NCI-H748 (cell line): ENCODE data around the gene KCTD2.
"Not testable (repeated sequence)": the region's sequence is repeated elsewhere in the genome, so short reads cannot be mapped to it uniquely, and the experiment has no call there.

Experiments
- DNase-seq: peaks from one replicate; lab custom pipeline; 2025; ENCODE audit not compliant: unreplicated experiment; lab: John Stamatoyannopoulos, UW

KCTD2 gene, protein sequence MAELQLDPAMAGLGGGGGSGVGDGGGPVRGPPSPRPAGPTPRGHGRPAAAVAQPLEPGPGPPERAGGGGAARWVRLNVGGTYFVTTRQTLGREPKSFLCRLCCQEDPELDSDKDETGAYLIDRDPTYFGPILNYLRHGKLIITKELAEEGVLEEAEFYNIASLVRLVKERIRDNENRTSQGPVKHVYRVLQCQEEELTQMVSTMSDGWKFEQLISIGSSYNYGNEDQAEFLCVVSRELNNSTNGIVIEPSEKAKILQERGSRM

DNA sequence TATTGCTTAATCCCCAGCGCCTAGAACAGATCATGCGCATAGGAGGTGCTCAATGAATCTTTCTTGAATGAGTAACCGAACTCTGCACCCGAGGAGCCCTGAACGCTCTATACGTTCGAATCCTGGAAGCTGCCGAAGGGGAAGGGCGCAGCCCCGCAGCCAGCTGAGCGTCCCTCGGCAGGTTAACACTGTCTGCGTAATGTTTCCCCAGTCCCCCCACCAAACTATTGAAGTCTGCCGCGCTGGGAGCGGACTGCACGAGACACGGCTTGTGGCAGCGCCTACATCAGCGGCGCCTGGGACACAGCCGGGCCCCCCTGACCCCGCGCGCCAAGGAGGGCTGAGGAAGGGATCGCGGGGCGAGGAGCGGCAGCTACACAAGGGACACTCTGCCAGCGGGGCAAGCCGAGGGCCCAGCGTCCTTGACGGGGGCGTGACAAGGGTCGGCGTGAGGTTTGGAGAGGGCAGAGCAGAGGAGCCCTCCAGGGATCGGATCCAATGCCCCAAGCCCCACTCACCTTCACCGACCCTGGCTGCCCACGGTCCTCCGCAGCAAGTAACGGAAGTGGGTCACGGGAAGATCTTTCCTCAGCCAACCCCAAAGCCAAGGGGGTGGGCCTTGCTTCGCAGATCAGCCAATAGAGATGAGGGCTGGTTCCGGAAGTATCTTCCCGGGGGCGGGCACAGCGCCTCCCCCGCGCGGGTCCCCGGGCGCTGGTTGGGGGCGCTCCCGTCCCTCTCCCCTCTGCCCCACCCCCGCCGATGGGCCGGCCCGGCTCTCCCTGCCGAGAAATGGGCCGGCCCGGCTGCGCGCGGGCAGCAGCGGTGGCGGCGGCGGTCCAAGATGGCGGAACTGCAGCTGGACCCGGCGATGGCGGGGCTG is at the start of gene KCTD2, which contains the start of gene ATP5PD:
Gene KCTD2 (plus strand): TSS at position 819 of the 883 bp plus-strand sequence. CDS start 26 bp downstream, at position 845.
Gene ATP5PD (minus strand): TSS at position 563 of the 883 bp plus-strand sequence. CDS start 4,319 bp downstream, outside the sequence.
- peak; percentile 94 for DNase-seq

DNA sequence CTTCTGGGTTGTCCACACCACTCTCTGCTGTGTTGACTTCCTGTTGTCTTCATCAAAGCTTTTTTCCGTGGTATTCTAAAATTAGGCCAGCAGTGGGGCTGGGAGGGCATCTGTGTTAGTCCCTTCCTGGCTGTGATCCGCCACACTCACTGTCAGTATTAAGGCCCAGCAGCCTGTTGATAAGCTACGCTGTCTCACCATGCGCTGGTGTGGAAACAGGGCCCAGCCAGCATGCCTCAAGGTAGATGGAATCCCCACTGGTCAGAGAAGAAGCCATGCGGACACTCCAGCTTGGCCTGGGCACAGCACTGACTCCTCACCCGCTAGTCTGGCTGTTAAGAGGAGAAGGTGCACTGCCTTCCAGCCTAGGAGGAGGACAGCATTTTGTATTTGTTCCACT is 48.2 kb upstream of the KCTD2 start:
- no peak for DNase-seq

DNA sequence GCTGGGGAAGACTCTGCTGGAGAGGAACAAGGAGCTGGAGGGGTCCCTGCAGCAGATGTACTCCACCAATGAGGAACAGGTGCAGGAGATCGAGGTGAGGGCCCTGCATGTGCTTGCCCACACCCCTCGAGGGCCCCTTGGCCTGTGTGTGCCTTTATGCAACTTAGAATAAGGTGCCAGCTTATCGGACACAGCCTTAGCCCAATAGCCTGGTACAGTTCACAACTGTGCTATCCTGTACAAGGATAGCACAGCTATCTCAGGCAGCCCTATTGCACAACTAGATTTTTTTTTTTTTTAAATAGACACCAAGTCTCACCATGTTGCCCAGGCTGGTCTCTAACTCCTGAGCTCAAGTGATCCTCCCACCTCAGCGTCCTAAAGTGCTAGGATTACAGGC is 47.5 kb upstream of the KCTD2 start:
- DNase-seq, result no peak

DNA sequence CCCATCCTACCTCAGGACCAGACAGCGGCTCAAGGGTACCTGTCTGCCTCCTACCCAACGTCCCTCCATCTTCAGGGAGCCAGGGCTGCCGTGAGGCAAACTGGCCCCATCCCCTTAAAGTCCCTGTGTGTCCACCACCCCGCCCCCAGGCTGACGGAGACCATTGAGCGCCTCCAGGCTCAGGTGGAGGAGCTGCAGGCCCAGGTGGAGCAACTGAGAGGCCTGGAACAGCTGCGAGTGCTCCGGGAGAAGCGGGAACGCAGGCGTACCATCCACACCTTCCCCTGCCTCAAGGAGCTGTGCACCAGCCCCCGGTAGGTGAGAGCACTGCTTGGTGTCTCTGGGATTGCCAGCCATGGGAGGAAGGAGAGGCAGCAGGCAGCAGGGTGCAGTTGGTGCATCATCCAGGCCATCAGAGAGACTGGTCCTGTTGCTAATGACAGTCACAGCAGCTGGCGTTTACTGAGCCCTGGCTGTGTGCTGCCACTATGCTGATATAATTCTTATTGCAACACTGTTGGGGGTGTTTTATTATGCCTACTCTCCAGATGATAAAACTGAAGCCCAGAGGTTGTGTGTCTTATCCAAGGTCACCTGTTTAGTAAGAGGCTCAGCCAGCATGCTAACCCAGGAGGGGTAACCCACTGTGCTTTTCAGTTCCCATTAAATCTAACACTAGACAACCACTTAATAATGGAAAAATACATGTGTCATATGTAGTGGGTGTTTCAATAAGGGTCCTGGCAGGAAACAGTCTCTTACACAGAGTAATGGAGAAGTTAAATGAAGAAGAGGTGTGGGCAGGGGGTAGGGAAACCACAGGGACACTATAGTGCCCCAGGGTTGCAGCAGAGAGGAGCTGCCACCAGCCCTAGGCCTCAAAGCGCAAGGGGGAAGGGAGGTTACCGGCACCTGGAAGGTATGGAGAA is 44.8 kb upstream of the KCTD2 start:
- no peak for DNase-seq

DNA sequence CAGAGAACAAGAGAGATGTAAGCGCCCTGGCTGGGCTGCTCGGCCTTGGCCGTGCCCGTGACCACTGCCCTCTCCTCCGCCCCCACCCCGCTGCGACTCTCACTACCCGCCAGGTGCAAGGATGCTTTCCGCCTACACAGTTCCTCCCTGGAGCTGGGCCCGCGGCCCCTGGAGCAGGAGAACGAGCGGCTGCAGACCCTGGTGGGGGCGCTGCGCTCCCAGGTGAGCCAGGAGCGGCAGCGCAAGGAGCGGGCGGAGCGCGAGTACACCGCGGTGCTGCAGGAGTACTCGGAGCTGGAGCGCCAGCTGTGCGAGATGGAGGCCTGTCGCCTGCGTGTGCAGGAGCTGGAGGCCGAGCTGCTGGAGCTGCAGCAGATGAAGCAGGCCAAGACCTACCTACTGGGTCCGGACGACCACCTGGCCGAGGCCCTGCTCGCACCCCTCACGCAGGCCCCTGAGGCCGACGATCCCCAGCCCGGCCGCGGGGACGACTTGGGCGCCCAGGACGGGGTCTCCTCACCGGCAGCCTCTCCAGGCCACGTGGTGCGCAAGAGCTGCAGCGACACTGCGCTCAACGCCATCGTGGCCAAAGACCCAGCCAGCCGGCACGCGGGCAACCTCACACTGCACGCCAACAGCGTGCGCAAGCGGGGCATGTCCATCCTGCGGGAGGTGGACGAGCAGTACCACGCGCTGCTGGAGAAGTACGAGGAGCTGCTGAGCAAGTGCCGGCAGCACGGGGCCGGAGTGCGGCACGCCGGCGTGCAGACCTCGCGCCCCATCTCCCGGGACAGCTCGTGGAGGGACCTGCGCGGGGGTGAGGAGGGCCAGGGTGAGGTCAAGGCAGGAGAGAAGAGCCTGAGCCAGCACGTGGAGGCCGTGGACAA is 43.7 kb upstream of the KCTD2 start:
- DNase-seq, result no peak

DNA sequence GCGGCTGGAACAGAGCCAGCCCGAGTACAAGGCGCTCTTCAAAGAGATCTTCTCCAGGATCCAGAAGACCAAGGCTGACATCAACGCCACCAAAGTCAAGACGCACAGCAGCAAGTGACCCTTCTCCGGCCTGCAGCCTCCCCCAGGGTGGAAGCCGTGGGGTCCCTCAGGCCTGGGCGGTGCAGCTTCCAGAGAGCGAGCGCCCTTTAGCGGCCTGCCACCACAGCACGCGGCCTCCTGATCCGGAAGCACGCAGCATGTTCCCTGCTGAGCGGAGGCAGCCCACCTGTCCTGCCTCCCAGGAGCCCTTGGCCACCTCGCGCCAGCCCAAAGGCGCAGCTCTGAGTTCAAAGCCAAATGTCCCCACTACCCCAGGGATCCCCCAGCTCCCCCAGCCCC is 43.1 kb upstream of the KCTD2 start:
- no peak for DNase-seq

DNA sequence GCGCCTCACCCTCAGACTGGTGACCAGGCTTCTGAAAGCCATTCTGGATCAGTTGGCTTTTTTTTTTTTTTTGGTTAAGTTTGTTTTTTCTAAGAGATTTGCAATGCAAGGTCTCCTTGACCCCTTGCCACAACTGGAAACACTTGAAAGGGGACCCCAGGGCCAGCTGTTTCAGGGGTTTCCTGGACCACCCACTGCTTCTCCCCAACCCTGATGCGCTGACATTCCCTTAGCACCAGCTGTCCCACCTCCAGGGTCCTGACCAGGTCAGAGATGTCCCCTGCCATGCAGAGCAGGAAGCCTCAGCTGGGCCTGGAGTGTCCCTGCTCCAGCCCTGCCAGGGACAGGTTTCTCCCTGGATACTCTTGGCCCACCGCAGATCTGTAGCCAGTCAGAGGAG is 42.7 kb upstream of the KCTD2 start:
- DNase-seq, result no peak

DNA sequence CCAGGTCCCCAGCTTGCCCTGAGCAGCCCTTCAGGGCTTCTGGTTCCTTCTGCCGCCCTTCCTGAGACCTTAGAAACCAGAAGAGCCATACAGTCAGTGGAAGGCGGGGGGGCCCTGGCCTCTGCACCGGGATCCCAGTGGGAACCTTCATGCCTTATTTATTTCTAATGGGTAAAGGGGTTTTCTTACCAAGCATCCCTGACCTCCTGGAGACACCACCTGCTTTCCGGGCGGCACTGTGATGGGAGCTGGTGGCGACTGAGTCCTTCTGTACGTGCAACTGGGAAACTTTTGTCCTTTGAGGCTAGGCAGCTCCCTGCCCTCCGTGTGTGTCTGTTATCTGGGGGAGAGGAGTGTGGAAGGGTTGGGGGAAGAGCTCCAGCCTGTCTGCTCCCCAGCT is 41.7 kb upstream of the KCTD2 start:
- DNase-seq, result no peak

DNA sequence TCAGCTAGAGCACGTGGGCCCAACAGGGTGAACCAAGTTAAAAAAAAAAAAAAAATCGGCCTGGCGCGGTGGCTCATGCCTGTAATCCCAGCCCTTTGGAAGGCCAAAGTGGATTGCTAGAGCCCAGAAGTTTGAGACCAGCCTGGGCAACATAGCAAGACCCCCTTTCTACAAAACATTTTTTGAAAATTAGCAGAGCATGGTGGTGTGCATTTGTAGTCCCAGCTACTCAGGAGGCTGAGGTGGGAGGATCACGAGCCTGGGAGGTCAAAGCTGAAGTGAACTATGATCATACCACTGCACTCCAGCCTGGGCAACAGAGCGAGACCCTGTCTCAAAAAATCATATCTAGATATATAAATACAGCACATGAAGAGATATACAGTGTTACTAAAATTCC is 40.9 kb upstream of the KCTD2 start:
- not testable (repeated sequence) for DNase-seq

DNA sequence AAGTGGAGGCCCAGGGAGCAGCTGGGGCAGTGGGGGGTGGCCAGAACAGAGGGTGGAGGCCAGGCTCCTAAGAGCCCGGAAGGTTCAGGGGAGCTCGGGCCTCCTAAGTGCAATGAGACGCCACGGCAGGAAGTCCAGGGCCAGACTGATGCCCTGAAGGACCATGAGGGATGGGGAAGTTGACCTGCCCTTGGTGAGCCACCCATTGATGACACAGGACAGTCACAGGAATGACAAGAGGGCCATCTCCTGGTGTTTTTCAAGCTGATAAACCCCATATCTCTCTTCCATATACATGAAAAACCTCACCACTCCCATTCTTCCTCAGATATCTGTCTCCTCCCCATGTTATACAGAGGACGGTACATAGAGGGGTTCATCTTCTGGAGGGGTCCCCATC is 40.4 kb upstream of the KCTD2 start:
- DNase-seq, result no peak

DNA sequence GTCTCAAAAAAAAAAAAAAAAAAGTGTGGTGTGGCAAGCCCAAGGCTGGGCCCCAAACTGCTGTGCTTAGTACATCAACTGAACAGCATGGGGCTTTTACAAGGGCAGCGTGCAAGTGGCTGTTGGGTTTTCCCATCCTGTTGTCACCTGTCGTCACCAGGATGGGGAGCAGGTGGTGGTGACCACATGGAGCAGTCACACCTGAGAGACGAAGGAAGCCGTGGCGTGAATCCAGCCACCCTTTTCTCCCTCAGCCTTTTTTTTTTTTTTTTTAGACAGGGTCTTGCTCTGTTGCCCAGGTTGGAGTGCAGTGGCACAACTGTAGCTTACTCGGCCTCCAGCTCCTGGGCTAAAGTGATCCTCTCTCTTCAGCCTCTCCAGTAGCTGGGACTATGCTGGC is 38.7 kb upstream of the KCTD2 start:
- DNase-seq, result no peak

DNA sequence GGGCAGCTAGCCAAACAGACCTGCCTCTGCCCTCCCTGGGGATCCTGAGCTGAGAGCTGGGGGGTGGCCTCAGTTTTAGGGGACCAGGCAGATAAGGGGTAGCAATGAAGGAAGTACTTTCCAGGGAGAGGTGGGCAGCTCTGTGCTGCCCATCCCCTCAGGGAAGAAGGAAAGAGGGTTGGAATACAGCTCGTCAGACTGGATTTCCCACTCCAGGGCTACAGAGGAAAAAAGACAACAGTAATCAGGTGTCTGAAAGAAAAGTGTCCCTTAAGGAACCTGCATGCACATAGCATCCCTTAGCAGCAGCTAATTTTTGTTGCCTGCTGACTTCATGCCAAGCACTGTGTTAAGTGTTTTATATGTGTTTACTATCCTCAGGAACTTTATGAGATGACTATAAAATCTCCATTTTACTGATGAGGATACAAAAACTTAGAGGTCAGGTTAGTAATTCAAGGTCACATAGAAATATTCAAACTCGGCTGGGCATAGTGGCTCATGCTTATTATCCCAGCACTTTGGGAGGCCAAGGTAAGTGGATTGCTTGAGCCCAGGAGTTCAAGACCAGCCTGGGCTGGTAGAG is 37.8 kb upstream of the KCTD2 start:
- no peak for DNase-seq

DNA sequence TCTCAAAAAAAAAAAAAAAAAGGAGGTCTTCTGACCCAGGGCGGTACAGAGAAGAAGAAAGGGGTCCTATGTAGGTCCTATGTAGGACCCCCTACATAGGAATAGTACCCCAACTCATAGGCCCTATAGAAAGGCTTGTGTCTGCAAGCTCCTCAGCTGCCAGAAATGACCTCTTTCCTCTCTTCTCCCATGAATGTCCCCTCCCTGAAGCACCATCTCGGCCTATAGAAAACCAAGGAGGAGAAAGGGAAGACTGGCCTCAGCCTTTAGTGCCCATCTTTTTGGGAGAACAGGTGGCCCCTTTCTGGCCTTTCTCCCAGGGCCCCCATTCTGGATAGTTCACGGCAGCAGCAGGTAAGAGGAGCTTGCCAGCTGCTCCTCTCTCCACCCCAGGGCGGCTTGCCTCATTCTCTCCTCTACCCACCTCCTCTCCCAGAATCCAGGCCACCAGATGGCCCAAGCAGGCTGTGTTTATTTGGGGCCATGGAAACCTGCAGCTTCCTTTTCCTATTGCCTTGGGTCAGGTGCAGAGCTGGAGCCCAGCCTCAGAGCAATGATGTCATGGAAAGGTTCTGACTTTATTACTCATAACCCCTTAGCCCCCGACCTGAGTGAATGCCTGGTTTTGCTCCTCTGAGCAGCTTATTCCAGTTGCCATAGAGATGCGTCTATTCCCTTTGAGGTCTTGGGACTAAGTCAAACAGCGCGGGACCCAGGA is 36.2 kb upstream of the KCTD2 start:
- peak; percentile 34 for DNase-seq

DNA sequence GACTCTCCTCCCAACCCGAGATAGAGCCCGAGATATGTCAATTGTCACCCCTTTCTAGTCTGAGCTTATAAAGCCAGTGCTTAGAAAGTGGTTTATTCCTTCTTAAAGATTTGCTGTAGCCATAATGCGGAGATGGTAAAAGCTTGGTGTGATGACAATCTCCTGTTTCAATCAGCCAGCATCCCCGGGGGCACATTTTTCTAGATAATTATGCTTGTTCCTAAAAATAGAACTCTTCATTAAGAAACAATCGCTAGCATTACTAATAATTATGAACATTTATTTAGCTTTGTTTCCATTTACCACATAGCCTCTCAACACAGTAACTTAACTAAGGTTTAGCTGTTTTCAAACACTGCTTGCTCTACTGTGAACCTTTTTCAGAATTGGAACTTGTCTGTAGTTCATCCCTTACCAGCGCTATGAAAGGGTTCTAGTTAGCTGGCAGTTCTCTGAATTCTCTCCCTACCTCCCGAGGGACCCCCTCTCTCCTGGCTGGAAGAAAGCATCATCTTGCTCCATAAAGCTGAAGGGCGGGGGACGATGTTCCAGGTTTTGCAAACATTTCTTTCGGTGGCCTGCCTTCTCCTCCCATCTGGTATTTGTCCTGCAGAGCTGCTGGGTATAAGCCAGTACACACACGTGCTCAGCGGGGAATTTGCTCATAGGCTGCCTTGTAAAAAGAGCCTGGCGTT is 35.5 kb upstream of the KCTD2 start:
- peak; percentile 26 for DNase-seq

DNA sequence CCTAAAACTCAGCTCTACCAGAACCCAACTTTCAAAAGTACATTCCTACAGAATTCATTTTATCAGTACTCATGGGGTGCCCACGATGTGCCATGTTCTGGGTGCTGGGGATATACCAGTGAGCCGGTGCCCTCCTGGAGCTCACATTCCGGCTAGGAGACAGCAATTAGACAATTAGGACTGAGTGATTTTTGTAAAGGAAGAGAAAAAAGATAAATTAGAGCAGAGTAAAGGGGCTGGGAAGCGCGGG is 35.0 kb upstream of the KCTD2 start:
- DNase-seq, result no peak

DNA sequence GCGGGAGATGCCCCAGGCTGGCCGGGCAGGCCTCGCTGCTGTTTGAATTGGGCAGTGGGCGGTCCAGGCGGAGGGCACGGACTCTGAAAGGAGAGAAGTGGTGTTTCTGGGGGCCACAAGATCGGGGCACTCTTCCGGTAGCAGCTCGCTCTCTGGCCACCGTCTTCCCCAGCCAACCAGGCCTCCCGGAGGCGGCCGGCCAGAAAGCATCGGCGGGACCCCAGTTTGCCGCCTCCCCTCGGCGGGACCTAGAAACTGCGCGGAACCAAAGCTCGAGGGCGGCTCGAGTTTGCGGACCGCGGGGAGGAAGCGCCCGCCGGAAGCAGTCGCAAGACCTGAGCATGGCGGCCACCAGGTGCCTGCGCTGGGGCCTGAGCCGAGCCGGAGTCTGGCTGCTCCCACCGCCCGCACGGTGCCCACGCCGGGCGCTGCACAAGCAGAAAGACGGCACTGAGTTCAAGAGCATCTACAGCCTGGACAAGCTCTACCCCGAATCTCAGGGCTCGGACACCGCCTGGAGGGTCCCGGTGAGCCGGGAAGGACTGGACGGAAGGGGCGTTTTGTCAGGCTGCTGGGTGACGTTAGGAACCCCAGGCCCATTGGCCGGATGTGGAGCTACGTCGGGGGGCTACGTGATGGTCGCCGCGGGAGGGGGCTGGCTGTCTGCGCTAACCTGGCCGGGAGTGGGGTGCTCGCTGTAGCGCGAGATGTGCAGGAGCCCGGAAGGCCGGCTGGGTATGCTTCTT is 34.5 kb upstream of the KCTD2 start, which contains the start of gene MRPL58:
Gene MRPL58 (plus strand): TSS at position 325 of the 746 bp plus-strand sequence. CDS start 17 bp downstream, at position 342.
- DNase-seq, result peak; percentile 85

DNA sequence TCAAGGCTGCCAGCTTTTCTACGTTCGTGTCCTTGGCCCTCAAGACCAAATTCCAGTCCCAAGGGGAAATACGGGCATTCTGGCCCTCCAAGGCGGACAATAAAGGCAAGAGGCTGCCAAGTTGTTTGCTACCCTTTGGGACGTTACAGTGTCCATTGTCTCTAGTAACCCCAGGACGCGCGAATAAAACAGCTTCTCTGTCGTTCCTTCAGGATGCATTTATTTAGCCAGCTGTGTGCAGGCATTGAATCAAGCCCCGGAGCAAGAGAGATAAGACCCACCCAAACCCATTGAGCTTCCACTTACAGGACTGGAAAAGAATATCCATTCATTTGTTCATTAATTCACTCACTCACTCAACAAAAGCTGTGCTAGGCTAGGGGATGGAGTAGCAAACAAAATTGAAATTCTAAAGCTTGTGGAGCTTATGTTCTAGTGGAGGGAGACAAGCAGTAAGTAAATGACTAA is 33.9 kb upstream of the KCTD2 start:
- no peak for DNase-seq

DNA sequence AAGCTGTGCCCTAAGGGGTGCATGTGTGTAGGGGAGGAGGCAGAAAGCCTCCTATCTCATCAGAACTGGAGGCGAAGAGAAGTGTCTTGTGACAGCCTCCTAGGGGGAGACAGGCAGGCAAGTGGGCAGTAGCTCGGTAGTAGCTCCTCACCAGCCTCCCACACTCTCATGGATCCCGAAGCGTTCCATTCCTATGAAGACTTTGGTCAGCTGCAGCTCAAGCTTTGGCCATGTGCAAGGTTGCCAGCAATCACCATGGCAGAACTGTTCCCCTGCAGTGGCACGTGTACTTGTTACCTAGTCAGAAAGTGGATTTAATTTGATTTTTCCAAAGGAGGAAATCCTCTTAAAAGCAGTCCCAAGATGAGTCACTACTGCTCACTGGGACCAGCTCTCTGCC is 27.9 kb upstream of the KCTD2 start:
- DNase-seq, result no peak
